H1 (cell line): ENCODE data around the gene JAKMIP1. TPM values are rescaled to one million over a fixed set of nuclear protein-coding genes. Genes with fewer than 3 reads are reported as not detected.

Source experiments
- CTCF ChIA-PET: fragments of 300-600 bp; sonication (Branson Sonifier 250); formaldehyde crosslinking; loops from one replicate; lab custom pipeline; 2021; ENCODE audit not compliant: partially characterized antibody; lab: Charles Lee
- POLR2A ChIA-PET: fragments of 300-600 bp; sonication (Branson Sonifier 250); formaldehyde crosslinking; loops from one replicate; lab custom pipeline; 2021; ENCODE audit warnings: inconsistent platforms; ENCODE audit not compliant: partially characterized antibody; lab: Charles Lee
- DNase-seq, 2 experiments: peaks; one replicate each; pipeline versions ENCODE4 v3.0.0 to v3.0.0-alpha.2; 2010 to 2022; ENCODE audit warnings: low spot score in 2 of 2, low read depth in 1 of 2, mixed read lengths in 1 of 2
- FAIRE-seq: peaks from 2 replicates; lab custom pipeline; 2011; peaks lifted over from hg19 to GRCh38; lab: Jason Lieb, UNC
- H2AFZ ChIP-seq: 2 replicates; pipeline ENCODE4 v1.8.1; 2012; ENCODE audit warnings: low read length, inconsistent platforms
- H2AK5ac ChIP-seq: 2 replicates; pipeline ENCODE4 v1.6.1; 2013; ENCODE audit warnings: low read depth, low read length
- H2BK120ac ChIP-seq: replicated peaks from 2 replicates; pipeline ENCODE3; 2013; ENCODE audit warnings: low read depth, low read length, inconsistent platforms
- H2BK12ac ChIP-seq: 2 replicates; pipeline ENCODE4 v1.6.1; 2013; ENCODE audit warnings: low read depth, low read length
- H2BK15ac ChIP-seq: 2 replicates; pipeline ENCODE4 v1.6.1; 2013; ENCODE audit warnings: low read length
- H2BK20ac ChIP-seq: 2 replicates; pipeline ENCODE4 v1.6.1; 2013; ENCODE audit warnings: low read length
- H2BK5ac ChIP-seq: 2 replicates; pipeline ENCODE4 v1.6.1; 2013; ENCODE audit warnings: low read depth, low read length
- H3K14ac ChIP-seq: 2 replicates; pipeline ENCODE4 v1.6.1; 2013; ENCODE audit warnings: inconsistent platforms; ENCODE audit not compliant: insufficient read length
- H3K18ac ChIP-seq: 2 replicates; pipeline ENCODE4 v1.6.1; 2013; ENCODE audit warnings: low read length; ENCODE audit errors: extremely low read depth
- H3K23ac ChIP-seq: 2 replicates; pipeline ENCODE4 v1.6.1; 2013; ENCODE audit warnings: inconsistent platforms; ENCODE audit not compliant: insufficient read length
- H3K23me2 ChIP-seq: 2 replicates; pipeline ENCODE4 v1.6.1; 2013; ENCODE audit warnings: low read depth, low read length
- H3K27ac ChIP-seq: 2 replicates; pipeline ENCODE4 v1.6.1; 2011; ENCODE audit warnings: low read depth, low read length, inconsistent platforms
- H3K27me3 ChIP-seq, 4 experiments: replicated peaks in 1 of 4; 1 replicate in 1 of 4; 2 replicates in 3 of 4; pipeline versions ENCODE4 v1.6.1 to v1.8.1; 2011 to 2013; ENCODE audit warnings: low read length in 3 of 4, mild to moderate bottlenecking in 3 of 4, inconsistent platforms in 2 of 4, mixed read lengths in 2 of 4, moderate library complexity in 1 of 4; ENCODE audit not compliant: control insufficient read depth in 3 of 4, insufficient read depth in 3 of 4; ENCODE audit errors: extremely low read depth in 1 of 4
- H3K36me3 ChIP-seq, 4 experiments: 2 replicates each; pipeline versions ENCODE4 v1.6.1 to v1.8.1; 2011 to 2013; ENCODE audit warnings: mild to moderate bottlenecking in 4 of 4, low read length in 3 of 4, moderate library complexity in 2 of 4, control low read depth in 1 of 4, inconsistent platforms in 1 of 4; ENCODE audit not compliant: insufficient read depth in 4 of 4, control insufficient read depth in 2 of 4
- H3K4ac ChIP-seq: replicated peaks from 2 replicates; pipeline ENCODE3; 2013; ENCODE audit warnings: low read length, low read depth, mixed read lengths, inconsistent platforms; ENCODE audit not compliant: insufficient read length
- H3K4me1 ChIP-seq, 4 experiments: replicated peaks in 1 of 4; 1 replicate in 1 of 4; 2 replicates in 3 of 4; pipeline versions ENCODE4 v1.6.1 to v1.8.1; 2011 to 2013; ENCODE audit warnings: low read length in 3 of 4, inconsistent platforms in 2 of 4, mixed read lengths in 1 of 4; ENCODE audit not compliant: insufficient read depth in 4 of 4, control insufficient read depth in 3 of 4
- H3K4me2 ChIP-seq, 2 experiments: 2 replicates each; pipeline versions ENCODE4 v1.6.1 to v1.8.1; 2011 to 2013; ENCODE audit warnings: low read depth in 2 of 2, low read length in 2 of 2, control low read depth in 1 of 2, inconsistent platforms in 1 of 2, mild to moderate bottlenecking in 1 of 2; ENCODE audit not compliant: insufficient read depth in 1 of 2
- H3K4me3 ChIP-seq, 4 experiments: fragments of 200-600, 300-600 bp in 1 of 4; sonication (generic), shearing (Covaris generic), sonication (Bioruptor Twin) in 1 of 4; 2 replicates each; pipeline versions ENCODE4 v1.5.1 to v1.8.1; 2011 to 2016; ENCODE audit warnings: low read length in 4 of 4, low read depth in 3 of 4, control low read depth in 2 of 4, inconsistent platforms in 2 of 4, mild to moderate bottlenecking in 2 of 4, mixed read lengths in 1 of 4, moderate library complexity in 1 of 4; ENCODE audit not compliant: insufficient read depth in 2 of 4; ENCODE audit errors: extremely low read depth in 1 of 4
- H3K56ac ChIP-seq: replicated peaks from 2 replicates; pipeline ENCODE3; 2013; ENCODE audit warnings: low read depth, mild to moderate bottlenecking, mixed read lengths, low read length, inconsistent platforms; ENCODE audit not compliant: insufficient read length
- H3K79me1 ChIP-seq: 2 replicates; pipeline ENCODE4 v1.6.1; 2013; ENCODE audit warnings: low read depth, low read length, control low read depth
- H3K79me2 ChIP-seq, 2 experiments: 2 replicates each; pipeline versions ENCODE4 v1.6.1 to v1.8.1; 2012 to 2013; ENCODE audit warnings: low read length in 2 of 2, mild to moderate bottlenecking in 2 of 2, inconsistent platforms in 1 of 2; ENCODE audit not compliant: insufficient read depth in 2 of 2, control insufficient read depth in 1 of 2
- H3K9ac ChIP-seq, 4 experiments: replicated peaks in 1 of 4; 1 replicate in 1 of 4; 2 replicates in 3 of 4; pipeline versions ENCODE4 v1.6.1 to v1.8.1; 2011 to 2013; ENCODE audit warnings: low read depth in 3 of 4, low read length in 3 of 4, control low read depth in 2 of 4, mild to moderate bottlenecking in 2 of 4, moderate library complexity in 2 of 4, inconsistent platforms in 1 of 4; ENCODE audit errors: extremely low read depth in 1 of 4
- H3K9me3 ChIP-seq, 2 experiments: 2 replicates each; pipeline versions ENCODE4 v1.6.1 to v1.8.1; 2012 to 2013; ENCODE audit warnings: mild to moderate bottlenecking in 2 of 2, moderate library complexity in 2 of 2, control low read depth in 1 of 2, inconsistent platforms in 1 of 2, low read depth in 1 of 2, low read length in 1 of 2, mixed read lengths in 1 of 2; ENCODE audit not compliant: insufficient read depth in 2 of 2
- H4K20me1 ChIP-seq, 2 experiments: replicated peaks in 1 of 2; 2 replicates each; pipeline versions ENCODE3 to v1.8.1; 2011 to 2013; ENCODE audit warnings: inconsistent platforms in 2 of 2, low read length in 2 of 2, mild to moderate bottlenecking in 1 of 2; ENCODE audit not compliant: insufficient read depth in 2 of 2, control insufficient read depth in 1 of 2
- H4K5ac ChIP-seq: 2 replicates; pipeline ENCODE4 v1.6.1; 2013; ENCODE audit warnings: low read length, low read depth, mixed read lengths, inconsistent platforms; ENCODE audit not compliant: insufficient read length
- H4K8ac ChIP-seq: 2 replicates; pipeline ENCODE4 v1.8.0; 2013; ENCODE audit warnings: mild to moderate bottlenecking, moderate library complexity, low read length, inconsistent platforms; ENCODE audit not compliant: insufficient read depth; ENCODE audit errors: extremely low read depth
- H4K91ac ChIP-seq: replicated peaks from 2 replicates; pipeline ENCODE3; 2013; ENCODE audit warnings: low read length, mixed read lengths, inconsistent platforms; ENCODE audit not compliant: insufficient read length
- BACH1 ChIP-seq: IDR thresholded peaks from 2 replicates; pipeline ENCODE4 v1.6.1; 2012; ENCODE audit warnings: low read length, improper control_type of control experiment
- EGR1 ChIP-seq: IDR thresholded peaks from 2 replicates; pipeline ENCODE4 v1.6.1; 2011; ENCODE audit warnings: low read depth, low read length, borderline replicate concordance
- GABPA ChIP-seq: IDR thresholded peaks from 2 replicates; pipeline ENCODE4 v1.6.1; 2011; ENCODE audit warnings: mild to moderate bottlenecking, low read length, moderate library complexity, borderline replicate concordance; ENCODE audit not compliant: insufficient read depth
- HDAC2 ChIP-seq, 2 experiments: fragments of 300-600 bp in 1 of 2; sonication (generic) in 1 of 2; IDR thresholded peaks; 2 replicates each; pipeline ENCODE4 v1.6.1; 2011 to 2012; ENCODE audit warnings: low read depth in 2 of 2, low read length in 2 of 2, mild to moderate bottlenecking in 2 of 2, moderate library complexity in 2 of 2, borderline replicate concordance in 1 of 2, inconsistent platforms in 1 of 2
- JUN ChIP-seq: IDR thresholded peaks from 2 replicates; pipeline ENCODE4 v1.6.1; 2011; ENCODE audit warnings: low read depth, mild to moderate bottlenecking, improper control_type of control experiment, low read length
- KDM4A ChIP-seq: IDR thresholded peaks from one replicate; pipeline ENCODE4 v1.7.1; 2012; ENCODE audit warnings: low read depth, mild to moderate bottlenecking, moderate library complexity, low read length, inconsistent platforms; ENCODE audit not compliant: severe bottlenecking
- RAD21 ChIP-seq, 2 experiments: IDR thresholded peaks in 1 of 2; conservative IDR thresholded peaks in 1 of 2; 2 replicates each; pipeline ENCODE4 v1.6.1; 2011; ENCODE audit warnings: low read depth in 2 of 2, low read length in 2 of 2, improper control_type of control experiment in 1 of 2, inconsistent platforms in 1 of 2, mild to moderate bottlenecking in 1 of 2, moderate library complexity in 1 of 2
- SIN3A ChIP-seq, 2 experiments: IDR thresholded peaks in 1 of 2; conservative IDR thresholded peaks in 1 of 2; 2 replicates each; pipeline ENCODE4 v1.6.1; 2011 to 2012; ENCODE audit warnings: low read length in 2 of 2, improper control_type of control experiment in 1 of 2, low read depth in 1 of 2, mild to moderate bottlenecking in 1 of 2
- TEAD4 ChIP-seq: IDR thresholded peaks from 2 replicates; pipeline ENCODE4 v1.6.1; 2012; ENCODE audit warnings: low read depth, low read length, inconsistent platforms, mixed read lengths
- WGBS, 2 experiments: shearing (Covaris generic) in 1 of 2; methylation state at CpG; one replicate each; pipeline versions ENCODE4 v1.1.6 to v1.1.7; 2013 to 2015; ENCODE audit warnings: low lambda C conversion rate in 2 of 2, mixed read lengths in 2 of 2, inconsistent platforms in 1 of 2, low coverage in 1 of 2, missing lambda C conversion rate in 1 of 2; ENCODE audit not compliant: insufficient replicate concordance in 2 of 2, insufficient coverage in 1 of 2, insufficient read length in 1 of 2; ENCODE audit errors: extremely low coverage in 1 of 2, missing lambda C conversion rate in 1 of 2; 5-methylcytosine and 5-hydroxymethylcytosine counted together
- polyA plus RNA-seq, 7 experiments: library from polyadenylated mRNA; depleted of rRNA in 3 of 7; stranded (reverse) in 5 of 7; unstranded in 2 of 7; fragments of >200 nt in 5 of 7; fragments of 200-250 nt in 2 of 7; gene quantifications; 1 replicate in 5 of 7; 2 replicates in 1 of 7; 4 replicates in 1 of 7; pipeline versions ENCODE4 v1.2.1 to v1.2.3, GENCODE V29; 2011 to 2013; ENCODE audit warnings: missing spikeins in 2 of 7, mixed read lengths in 2 of 7
- total RNA-seq: library from RNA; stranded (reverse); fragmentation: NEBNext Ultra II Directional; extraction: Animal tissue kit (Norgen Biotek cat#: 25700); gene quantifications from 2 replicates; pipeline ENCODE4 v1.2.1, GENCODE V29; 2021

The JAKMIP1 gene
- total and polyA plus RNA-seq, 2 of the 8 experiments (the other 6 are each of a cell fraction or from before 2014, with no cell fraction given): 2.5 to 4.4 TPM

DNA sequence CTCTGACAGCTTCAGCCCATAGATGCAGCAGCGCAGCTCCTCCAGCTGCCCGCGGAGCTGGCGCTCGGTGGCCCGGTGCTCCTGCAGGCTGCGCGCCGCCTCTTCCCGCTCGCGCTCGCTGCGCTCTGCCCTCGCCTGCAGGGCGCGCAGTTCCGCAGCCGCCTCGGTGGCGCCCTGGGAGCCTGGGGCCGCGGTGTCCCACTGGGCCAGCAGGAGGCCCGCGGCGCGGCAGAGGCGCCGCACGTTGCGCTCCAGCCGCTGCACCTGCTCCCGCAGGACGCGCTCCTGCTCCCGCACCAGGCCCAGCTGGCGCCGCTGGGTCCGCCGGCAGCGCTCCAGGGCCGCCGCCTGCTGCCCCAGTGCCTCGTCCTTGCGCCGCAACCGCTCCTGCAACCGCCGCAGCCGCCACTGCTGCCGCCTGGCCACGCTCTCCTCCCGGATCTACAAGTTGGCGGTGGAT, 192.2 kb downstream of the JAKMIP1 start:
- Histone ChIP-seq H4K5ac (no peak overlapping the region), H2BK12ac (no peak overlapping the region), H2BK5ac (no peak overlapping the region), H4K20me1 (peaks cover 0 to 6% of the 10 kb centered on the region in 2 experiments), H2AK5ac (no peak overlapping the region), H3K18ac (no peak overlapping the region), H4K8ac (peak overlapping the region; percentile 31; the same call in 1 of the 2 replicates), H3K4ac (no peak overlapping the region), H3K14ac (no peak overlapping the region), H2BK15ac (no peak overlapping the region), H3K23me2 (peaks cover 16% of the 10 kb centered on the region; the same call in 1 of the 2 replicates), H3K79me1 (no peaks in the 10 kb centered on the region), H2BK20ac (no peak overlapping the region), H3K27me3 (peaks cover 0 to 22% (median 17%) of the 10 kb centered on the region in 4 experiments; a peak in 6 of 7 replicates), H3K79me2 (no peaks in the 10 kb centered on the region), H3K23ac (no peak overlapping the region), H3K9me3 (peaks cover 0 to 7% of the 10 kb centered on the region in 2 experiments; a peak in 1 of 4 replicates), H3K4me1 (no peaks in the 10 kb centered on the region; a peak in 1 of 7 replicates), H2AFZ (peak overlapping the region; percentile 18; the same call in 1 of the 2 replicates), H3K4me3 (peak overlapping the region in 3 of 4 experiments; percentile 6 to 41 (median 18); a peak in 5 of 8 replicates), H4K91ac (no peak overlapping the region), H3K27ac (no peak overlapping the region), H3K4me2 (peak overlapping the region; percentile 31 to 50), H2BK120ac (no peak overlapping the region), H3K36me3 (no peaks in the 10 kb centered on the region), H3K56ac (no peak overlapping the region), H3K9ac (no peak overlapping the region)
- WGBS, 2 experiments: 38% methylated on average over 39 of the region's 54 CpGs; no CpG with 5 or more reads in 1 of the 2 experiments
- peak; percentile 19 to 67 for DNase-seq
- ChIA-PET CTCF (interaction anchor here (0.6 to 5.9 kb wide), 11 partner anchors 9 to 319 kb away, joined by 3 to 62 read pairs (median 6); partner anchors contain the start of gene C4orf50), POLR2A (no interaction called here)
- no peak for FAIRE-seq
- TF ChIP-seq GABPA: peak; percentile 71; the same call in 1 of the 2 replicates
- TF ChIP-seq EGR1: 0 out of 2 replicates have a peak, but pooled peaks have one; percentile 19
- TF ChIP-seq JUN: no peak
- TF ChIP-seq SIN3A (conservative IDR thresholded peaks at IDR 0.05 in 1 of 2, IDR thresholded peaks at IDR 0.05 in 1 of 2; ENCODE audit: low read depth in 1 of 2, low read length in 2 of 2): no peak
- TF ChIP-seq KDM4A: peak; percentile 52
- peak; percentile 7; the same call in 1 of the 2 replicates for TF ChIP-seq TEAD4
- TF ChIP-seq BACH1: no peak
- 0 out of 4 replicates have a peak, but pooled peaks of 1 of the 2 experiments have one; percentile 26 for TF ChIP-seq HDAC2 (IDR thresholded peaks at IDR 0.05; ENCODE audit: borderline replicate concordance in 1 of 2, low read depth in 2 of 2, low read length in 2 of 2)
- TF ChIP-seq RAD21 (IDR thresholded peaks at IDR 0.05 in 1 of 2, conservative IDR thresholded peaks at IDR 0.05 in 1 of 2; ENCODE audit: low read depth in 2 of 2, low read length in 2 of 2): peak; percentile 2 to 41; a peak in 1 of 4 replicates
